ENCODE measurements around the gene MTURN. TPM values are rescaled to one million over a fixed set of nuclear protein-coding genes. Genes with fewer than 3 reads are reported as not detected.
A peak's percentile ranks its signal among the peaks of the same experiment; 100 is the strongest.
"Not testable (repeated sequence)": the region's sequence is repeated elsewhere in the genome, so short reads cannot be mapped to it uniquely, and the experiment has no call there.

MTURN gene
- total RNA-seq, 4 donors from 2014 or later: 32.0 to 86.3 (median 44.0) TPM

DNA sequence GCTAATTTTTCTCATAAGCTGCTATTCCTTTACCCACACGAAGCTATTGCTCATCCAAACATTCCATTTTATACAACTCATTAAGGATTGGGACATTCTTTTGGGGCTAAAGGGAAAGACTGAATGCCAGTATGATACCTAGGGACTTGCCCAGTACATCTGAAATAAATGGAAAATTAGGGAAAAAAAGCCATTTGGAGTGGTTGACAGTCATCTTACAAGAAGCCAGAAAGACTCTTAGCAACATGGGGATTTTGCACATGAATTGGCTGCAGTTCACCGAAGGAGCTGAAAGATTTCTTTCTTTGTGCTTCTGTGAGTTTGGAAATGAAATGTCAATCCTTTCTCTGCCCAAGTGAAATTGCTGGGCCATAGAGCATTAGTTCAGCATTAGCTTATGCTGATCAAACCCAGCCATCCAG is 43.3 kb upstream of the MTURN start:
- Histone ChIP-seq H3K4me3 (replicated peaks in 1 of 3) (no peak overlapping the region), H3K27ac (no peak overlapping the region), H3K9me3 (no peaks in the 10 kb centered on the region), H3K36me3 (no peaks in the 10 kb centered on the region), H3K27me3 (no peaks in the 10 kb centered on the region), H3K4me1 (no peaks in the 10 kb centered on the region)
- 47 to 87% methylated on average over 2 of the region's 2 CpGs for whole genome bisulfite sequencing, 2 donors
- intact Hi-C loops (cut with DNase I): no loop called here
- no peak for DNase-seq
- TF ChIP-seq, protein P1, sequence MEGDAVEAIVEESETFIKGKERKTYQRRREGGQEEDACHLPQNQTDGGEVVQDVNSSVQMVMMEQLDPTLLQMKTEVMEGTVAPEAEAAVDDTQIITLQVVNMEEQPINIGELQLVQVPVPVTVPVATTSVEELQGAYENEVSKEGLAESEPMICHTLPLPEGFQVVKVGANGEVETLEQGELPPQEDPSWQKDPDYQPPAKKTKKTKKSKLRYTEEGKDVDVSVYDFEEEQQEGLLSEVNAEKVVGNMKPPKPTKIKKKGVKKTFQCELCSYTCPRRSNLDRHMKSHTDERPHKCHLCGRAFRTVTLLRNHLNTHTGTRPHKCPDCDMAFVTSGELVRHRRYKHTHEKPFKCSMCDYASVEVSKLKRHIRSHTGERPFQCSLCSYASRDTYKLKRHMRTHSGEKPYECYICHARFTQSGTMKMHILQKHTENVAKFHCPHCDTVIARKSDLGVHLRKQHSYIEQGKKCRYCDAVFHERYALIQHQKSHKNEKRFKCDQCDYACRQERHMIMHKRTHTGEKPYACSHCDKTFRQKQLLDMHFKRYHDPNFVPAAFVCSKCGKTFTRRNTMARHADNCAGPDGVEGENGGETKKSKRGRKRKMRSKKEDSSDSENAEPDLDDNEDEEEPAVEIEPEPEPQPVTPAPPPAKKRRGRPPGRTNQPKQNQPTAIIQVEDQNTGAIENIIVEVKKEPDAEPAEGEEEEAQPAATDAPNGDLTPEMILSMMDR (IDR thresholded peaks at IDR 0.05): no peak
- no peak for TF ChIP-seq POLR2A (IDR thresholded peaks at IDR 0.05)

DNA sequence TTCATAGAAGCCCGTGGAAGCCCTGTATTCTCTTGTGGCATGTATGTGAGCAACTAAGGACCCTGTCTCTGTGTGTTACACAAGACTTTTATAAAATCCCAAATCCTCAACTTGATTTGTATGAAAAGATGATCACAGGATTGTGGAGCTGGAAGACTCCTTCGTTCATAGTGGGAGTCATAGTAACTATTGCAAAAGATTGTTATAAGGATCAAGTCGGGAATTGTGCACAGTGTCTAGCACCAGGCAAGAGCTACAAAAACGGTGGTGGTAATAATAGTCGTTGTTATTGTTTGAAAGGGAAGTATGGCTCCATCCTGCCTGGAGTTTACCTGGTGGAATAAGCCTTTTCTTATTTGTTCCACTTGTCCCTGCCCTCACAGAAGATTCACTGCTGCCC is 42.8 kb upstream of the MTURN start:
- WGBS, 2 donors: 83 to 92% methylated on average over 5 of the region's 5 CpGs
- no peak overlapping the region for H3K27ac ChIP-seq
- H3K4me1 ChIP-seq: no peaks in the 10 kb centered on the region
- H3K9me3 ChIP-seq: no peaks in the 10 kb centered on the region
- no peaks in the 10 kb centered on the region for H3K36me3 ChIP-seq
- H3K4me3 ChIP-seq (replicated peaks in 1 of 3): no peak overlapping the region
- H3K27me3 ChIP-seq: no peaks in the 10 kb centered on the region
- no peak for DNase-seq
- TF ChIP-seq, protein P1 (IDR thresholded peaks at IDR 0.05): no peak
- TF ChIP-seq POLR2A (IDR thresholded peaks at IDR 0.05): no peak
- intact Hi-C loops (cut with DNase I): no loop called here

DNA sequence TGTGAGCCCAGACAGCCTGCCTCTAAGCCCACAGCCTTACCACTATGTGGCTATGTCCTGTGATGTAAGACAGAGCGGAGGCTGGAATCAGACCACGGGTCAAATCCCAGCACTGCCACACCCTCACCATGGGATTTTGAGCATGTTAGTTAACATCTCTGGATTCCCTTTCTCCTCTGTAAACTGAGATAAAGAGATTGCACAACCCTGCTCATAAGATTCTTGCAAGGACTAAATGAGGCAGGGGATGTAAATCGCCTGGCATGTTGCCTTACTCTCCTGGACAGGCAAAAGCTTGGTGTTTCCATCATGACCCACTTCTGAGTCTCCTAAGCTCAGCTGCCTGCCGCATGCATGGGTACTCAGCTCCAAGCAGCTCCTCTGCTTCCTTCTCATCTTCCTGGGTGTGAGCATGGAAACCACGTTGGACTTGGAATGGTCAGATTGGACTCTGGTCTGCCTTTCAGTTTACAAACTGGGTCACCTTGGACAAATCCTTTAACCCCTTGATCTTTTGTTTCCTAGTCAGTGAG is 41.3 kb upstream of the MTURN start:
- Histone ChIP-seq H3K27me3 (no peaks in the 10 kb centered on the region), H3K36me3 (no peaks in the 10 kb centered on the region), H3K4me3 (replicated peaks in 1 of 3) (no peak overlapping the region), H3K4me1 (no peaks in the 10 kb centered on the region), H3K27ac (no peak overlapping the region), H3K9me3 (no peaks in the 10 kb centered on the region)
- WGBS, 2 donors: 68 to 83% methylated on average over 5 of the region's 5 CpGs
- intact Hi-C loops (cut with DNase I): no loop called here
- DNase-seq: peak in 1 of 2 donors; percentile 8
- TF ChIP-seq, protein P1 (IDR thresholded peaks at IDR 0.05): no peak
- TF ChIP-seq POLR2A (IDR thresholded peaks at IDR 0.05): no peak

DNA sequence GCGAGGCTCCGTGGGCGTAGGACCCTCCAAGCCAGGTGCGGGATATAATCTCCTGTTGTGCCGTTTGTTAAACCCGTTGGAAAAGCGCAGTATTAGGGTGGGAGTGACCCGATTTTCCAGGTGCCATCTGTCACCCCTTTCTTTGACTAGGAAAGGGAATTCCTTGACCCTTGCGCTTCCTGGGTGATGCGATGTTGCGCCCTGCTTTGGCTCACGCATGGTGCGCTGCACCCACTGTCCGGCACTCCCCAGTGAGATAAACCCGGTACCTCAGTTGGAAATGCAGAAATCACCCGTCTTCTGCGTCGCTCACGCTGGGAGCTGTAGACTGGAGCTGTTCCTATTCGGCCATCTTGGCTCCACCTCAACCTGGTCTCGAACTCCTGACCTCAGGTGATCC is 36.2 kb upstream of the MTURN start:
- DNase-seq; H3K27me3 ChIP-seq; H3K4me1 ChIP-seq; H3K4me3 ChIP-seq (replicated peaks in 1 of 3); H3K36me3 ChIP-seq; intact Hi-C loops (cut with DNase I); H3K27ac ChIP-seq; H3K9me3 ChIP-seq: not testable (repeated sequence)
- 95 to 98% methylated on average over 21 of the region's 21 CpGs for WGBS, 2 donors

DNA sequence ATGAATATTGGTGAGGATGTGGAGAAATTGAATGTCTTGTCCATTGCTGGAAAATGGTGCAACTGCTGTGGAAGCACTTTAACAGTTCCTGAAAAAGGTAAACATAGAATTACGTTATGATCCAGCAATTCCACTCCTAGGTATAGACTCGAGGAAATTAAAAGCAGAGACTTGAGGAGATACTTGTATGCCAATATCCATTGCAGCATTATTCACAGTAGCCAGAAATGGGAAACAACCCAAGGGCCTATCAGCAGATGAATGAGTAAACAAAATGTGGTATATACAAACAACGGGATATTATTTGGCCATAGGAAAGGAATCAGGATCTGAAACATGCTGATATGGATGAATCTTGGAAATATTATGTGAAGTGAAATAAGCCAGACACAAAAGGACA is 32.5 kb upstream of the MTURN start:
- WGBS, 2 donors: 88 to 94% methylated on average over 3 of the region's 3 CpGs
- Histone ChIP-seq H3K27me3 (no peaks in the 10 kb centered on the region), H3K9me3 (no peaks in the 10 kb centered on the region), H3K27ac (no peak overlapping the region), H3K36me3 (no peaks in the 10 kb centered on the region), H3K4me1 (no peaks in the 10 kb centered on the region), H3K4me3 (replicated peaks in 1 of 3) (no peak overlapping the region)
- intact Hi-C loops (cut with DNase I): no loop called here
- no peak for DNase-seq
- no peak for TF ChIP-seq POLR2A (IDR thresholded peaks at IDR 0.05)
- TF ChIP-seq, protein P1 (IDR thresholded peaks at IDR 0.05): no peak

DNA sequence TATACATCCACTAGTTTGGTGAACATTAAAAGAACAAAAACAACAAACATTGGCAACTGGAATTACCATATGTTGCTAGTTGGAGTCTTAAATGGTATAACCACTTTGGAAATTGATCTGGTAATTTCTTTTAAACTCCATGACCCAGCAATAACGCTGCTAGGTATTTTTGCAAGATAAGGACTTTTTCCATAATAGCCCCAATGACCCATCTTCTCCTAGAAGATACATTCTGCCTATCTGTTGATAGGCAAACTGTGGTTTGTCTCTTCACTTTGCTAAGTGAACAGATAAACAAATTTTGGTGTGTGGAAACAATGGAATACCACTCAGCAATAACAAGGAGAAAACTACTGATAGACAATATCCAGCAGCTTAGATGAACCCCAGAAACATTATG is 30.6 kb upstream of the MTURN start:
- no peaks in the 10 kb centered on the region for H3K4me1 ChIP-seq
- TF ChIP-seq, protein P1 (IDR thresholded peaks at IDR 0.05): no peak
- DNase-seq: no peak
- H3K27me3 ChIP-seq: no peaks in the 10 kb centered on the region
- H3K36me3 ChIP-seq: no peaks in the 10 kb centered on the region
- no peak overlapping the region for H3K27ac ChIP-seq
- H3K9me3 ChIP-seq: no peaks in the 10 kb centered on the region
- WGBS, 2 donors: 88 to 97% methylated on average over 1 of the region's 1 CpG
- intact Hi-C loops (cut with DNase I): no loop called here
- no peak overlapping the region for H3K4me3 ChIP-seq (replicated peaks in 1 of 3)

Measured in thyroid gland (tissue), 4 donors.